Immature natural killer cell (primary cell): ENCODE measurements around the gene ACOT7. TPM values are rescaled to one million over a fixed set of nuclear protein-coding genes. Genes with fewer than 3 reads are reported as not detected.
"Not testable (repeated sequence)": the region's sequence is repeated elsewhere in the genome, so short reads cannot be mapped to it uniquely, and the experiment has no call there.

Experiments
- DNase-seq, 3 donors: peaks; one replicate each; pipeline ENCODE4 v3.0.0; 2022; ENCODE audit warnings: mixed read lengths in 1 of 3
- H3K27ac Mint-ChIP-seq, 6 donors: one replicate each; pipeline ENCODE4 v1.8.0; 2020; ENCODE audit warnings: mixed read lengths in 6 of 6, mild to moderate bottlenecking in 5 of 6, inconsistent platforms in 4 of 6, moderate library complexity in 3 of 6
- H3K27me3 Mint-ChIP-seq, 3 donors: one replicate each; pipeline ENCODE4 v1.8.0; 2020 to 2021; ENCODE audit warnings: low read depth in 3 of 3, mild to moderate bottlenecking in 3 of 3, mixed read lengths in 3 of 3, moderate library complexity in 3 of 3, inconsistent platforms in 1 of 3
- H3K36me3 Mint-ChIP-seq, 3 donors: one replicate each; pipeline ENCODE4 v1.8.0; 2020; ENCODE audit warnings: mixed read lengths in 3 of 3, inconsistent platforms in 2 of 3, mild to moderate bottlenecking in 2 of 3
- H3K4me1 Mint-ChIP-seq, 2 donors: one replicate each; pipeline ENCODE4 v1.8.0; 2020; ENCODE audit warnings: inconsistent platforms in 2 of 2, mild to moderate bottlenecking in 2 of 2, mixed read lengths in 2 of 2, moderate library complexity in 1 of 2
- H3K4me3 Mint-ChIP-seq, 5 donors: one replicate each; pipeline ENCODE4 v1.8.0; 2020; ENCODE audit warnings: mild to moderate bottlenecking in 5 of 5, mixed read lengths in 5 of 5, inconsistent platforms in 3 of 5, moderate library complexity in 3 of 5
- H3K9me3 Mint-ChIP-seq, 6 donors: one replicate each; pipeline ENCODE4 v1.8.0; 2020; ENCODE audit warnings: mild to moderate bottlenecking in 6 of 6, mixed read lengths in 6 of 6, inconsistent platforms in 4 of 6, moderate library complexity in 3 of 6
- polyA plus RNA-seq, 3 donors: library from polyadenylated mRNA; unstranded; fragments of 300-500 nt; fragmentation: Illumina TruSeq; gene quantifications; one replicate each; pipeline ENCODE4 v1.2.3, GENCODE V29; 2021

ACOT7 gene
- polyA plus RNA-seq, 3 donors from 2014 or later, result 26.7 to 31.2 (median 28.9) TPM

- Mint-ChIP-seq H3K4me3 (no peak overlapping the region), H3K9me3 (peaks cover 0 to 2% (median 0%) of the 10 kb centered on the region in 6 donors), H3K27ac (no peak overlapping the region), H3K4me1 (peaks cover 0 to 2% of the 10 kb centered on the region in 2 donors), H3K27me3 (peaks cover 0 to 3% (median 0%) of the 10 kb centered on the region in 3 donors), H3K36me3 (no peaks in the 10 kb centered on the region)
- no peak for DNase-seq
Measured at GRCh38 chr1:6378096-6378746, 15.3 kb downstream of the ACOT7 start.

DNA sequence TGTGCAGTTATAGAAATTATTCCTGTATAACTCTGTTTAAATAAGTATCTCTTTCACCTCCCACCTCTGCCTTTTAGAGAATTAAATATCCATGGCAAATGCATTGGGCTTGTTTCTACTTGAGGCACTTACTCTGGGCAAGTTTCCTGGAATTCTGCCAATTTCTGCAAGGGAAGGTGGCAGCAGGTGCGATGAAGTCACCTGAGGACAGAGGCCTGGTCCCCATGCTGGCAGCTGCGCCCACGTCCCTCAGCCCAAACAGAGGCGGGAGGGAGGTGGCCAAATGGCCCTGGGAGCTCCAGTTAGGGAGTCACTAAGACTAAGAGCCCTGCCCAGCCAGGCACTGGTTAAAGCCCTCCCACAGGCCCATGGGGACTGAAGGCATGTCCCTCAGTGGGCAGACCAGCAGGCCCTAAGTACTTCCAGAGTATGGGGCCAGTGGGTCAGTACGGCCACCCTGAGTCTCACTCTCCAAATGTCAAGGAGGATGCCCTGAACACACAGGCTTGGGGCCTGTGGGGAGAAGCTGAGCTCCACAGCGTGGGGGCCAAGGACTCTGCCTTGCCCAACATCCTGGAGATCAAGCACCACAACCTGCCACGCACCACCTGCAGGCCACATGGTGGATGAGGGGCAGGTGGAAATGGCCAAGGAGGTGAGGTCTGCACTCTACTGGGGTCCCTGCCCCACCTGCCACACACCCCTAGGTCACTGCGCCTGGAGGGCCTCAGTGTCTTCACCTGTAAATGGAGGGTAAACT lies 19.4 kb downstream of the ACOT7 start:
- Mint-ChIP-seq H3K9me3 (no peaks in the 10 kb centered on the region), H3K4me3 (no peak overlapping the region), H3K27me3 (peaks cover 0 to 2% (median 0%) of the 10 kb centered on the region in 3 donors), H3K27ac (no peak overlapping the region), H3K36me3 (no peaks in the 10 kb centered on the region), H3K4me1 (peaks cover 0 to 4% of the 10 kb centered on the region in 2 donors)
- no peak for DNase-seq

GRCh38 chr1:6372236-6372635 lies 21.3 kb downstream of the ACOT7 start:
- not testable (repeated sequence) for H3K27me3 Mint-ChIP-seq, H3K9me3 Mint-ChIP-seq, H3K4me1 Mint-ChIP-seq, H3K4me3 Mint-ChIP-seq, H3K36me3 Mint-ChIP-seq, DNase-seq
- peak overlapping the region in 1 of 6 donors; percentile 40 for H3K27ac Mint-ChIP-seq

GRCh38 chr1:6370006-6370405 lies 23.6 kb downstream of the ACOT7 start:
- DNase-seq, result no peak
- Mint-ChIP-seq H3K4me1 (peaks cover 5 to 10% of the 10 kb centered on the region in 2 donors), H3K9me3 (no peaks in the 10 kb centered on the region), H3K36me3 (no peaks in the 10 kb centered on the region), H3K27me3 (peaks cover 0 to 6% (median 5%) of the 10 kb centered on the region in 3 donors), H3K4me3 (no peak overlapping the region), H3K27ac (no peak overlapping the region)

GRCh38 chr1:6367381-6368012 lies 26.1 kb downstream of the ACOT7 start:
- Mint-ChIP-seq H3K4me3 (no peak overlapping the region), H3K9me3 (no peaks in the 10 kb centered on the region), H3K4me1 (peaks cover 22 to 26% of the 10 kb centered on the region in 2 donors), H3K36me3 (no peaks in the 10 kb centered on the region), H3K27me3 (peaks cover 0 to 10% (median 6%) of the 10 kb centered on the region in 3 donors), H3K27ac (no peak overlapping the region)
- no peak for DNase-seq

DNA sequence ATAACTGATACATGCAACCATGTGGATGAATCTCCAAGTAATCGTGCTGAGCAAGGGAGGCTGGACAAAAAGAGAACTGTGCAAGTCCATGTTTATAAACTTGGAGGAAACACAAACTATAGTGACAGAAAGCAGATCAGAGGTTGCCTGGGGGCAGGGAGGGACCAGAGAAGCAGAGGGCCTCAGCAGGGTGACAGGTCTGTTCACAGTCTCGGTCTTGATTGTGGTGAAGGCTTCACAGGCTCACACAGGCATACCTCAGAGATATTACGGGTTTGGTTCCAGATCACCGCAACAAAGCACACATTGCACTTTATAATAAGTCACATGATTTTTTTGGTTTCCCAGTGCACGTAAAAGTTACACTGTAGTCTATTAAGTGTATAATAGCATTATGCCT lies 28.5 kb downstream of the ACOT7 start:
- H3K36me3 Mint-ChIP-seq, result no peaks in the 10 kb centered on the region
- peaks cover 35 to 37% of the 10 kb centered on the region in 2 donors for H3K4me1 Mint-ChIP-seq
- DNase-seq, result peak; percentile 68 to 76 (median 74)
- peaks cover 3 to 10% (median 6%) of the 10 kb centered on the region in 3 donors for H3K27me3 Mint-ChIP-seq
- peak overlapping the region in 4 of 5 donors; percentile 25 to 77 (median 46) for H3K4me3 Mint-ChIP-seq
- H3K9me3 Mint-ChIP-seq, result no peaks in the 10 kb centered on the region
- peak overlapping the region; percentile 63 to 91 (median 84) for H3K27ac Mint-ChIP-seq

DNA sequence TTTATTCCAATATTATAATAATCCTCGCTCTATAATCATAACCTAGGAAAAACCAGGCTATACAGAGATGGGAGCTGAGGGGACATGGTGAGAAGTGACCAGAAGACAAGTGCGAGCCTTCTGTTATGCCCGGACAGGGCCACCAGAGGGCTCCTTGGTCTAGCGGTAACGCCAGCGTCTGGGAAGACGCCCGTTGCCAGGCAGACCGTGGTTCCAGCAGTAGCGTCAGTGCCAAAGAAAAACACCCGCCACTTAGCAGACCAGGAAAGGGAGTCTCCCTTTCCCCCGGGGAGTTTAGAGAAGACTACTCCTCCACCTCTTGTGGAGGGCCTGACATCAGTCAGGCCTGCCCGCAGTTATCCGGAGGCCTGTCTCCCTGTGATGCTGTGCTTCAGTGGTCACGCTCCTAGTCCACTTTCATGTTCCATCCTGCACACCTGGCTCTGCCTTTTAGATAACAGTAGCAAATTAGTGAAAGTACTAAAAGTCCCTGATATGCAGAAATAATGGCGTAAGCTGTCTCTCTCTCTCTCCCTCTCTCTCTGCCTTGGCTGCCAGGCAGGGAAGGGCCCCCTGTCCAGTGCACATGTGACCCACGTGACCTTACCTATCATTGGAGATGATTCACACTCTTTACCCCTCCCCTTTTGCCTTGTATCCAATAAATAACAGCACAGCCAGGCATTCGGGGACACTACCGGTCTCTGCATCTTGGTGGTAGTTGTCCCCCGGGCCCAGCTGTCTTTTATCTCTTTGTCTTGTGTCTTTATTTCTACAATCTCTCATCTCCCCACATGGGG lies 30.3 kb downstream of the ACOT7 start:
- Mint-ChIP-seq H3K27ac (peak overlapping the region in 3 of 6 donors; percentile 49 to 72 (median 53)), H3K4me1 (peaks cover 50 to 54% of the 10 kb centered on the region in 2 donors), H3K4me3 (peak overlapping the region in 3 of 5 donors; percentile 24 to 48 (median 38)), H3K27me3 (peaks cover 3 to 16% (median 6%) of the 10 kb centered on the region in 3 donors)
- not testable (repeated sequence) for H3K36me3 Mint-ChIP-seq, H3K9me3 Mint-ChIP-seq
- peak; percentile 36 to 50 (median 44) for DNase-seq

GRCh38 chr1:6361124-6361775 lies 32.3 kb downstream of the ACOT7 start:
- Mint-ChIP-seq H3K9me3 (no peaks in the 10 kb centered on the region), H3K4me3 (no peak overlapping the region), H3K36me3 (no peaks in the 10 kb centered on the region), H3K27ac (peak overlapping the region in 5 of 6 donors; percentile 36 to 95 (median 61)), H3K4me1 (peaks cover 56 to 59% of the 10 kb centered on the region in 2 donors), H3K27me3 (peaks cover 3 to 13% (median 6%) of the 10 kb centered on the region in 3 donors)
- DNase-seq, result no peak

GRCh38 chr1:6360517-6361070 lies 33.0 kb downstream of the ACOT7 start:
- Mint-ChIP-seq H3K27ac (peak overlapping the region; percentile 45 to 95 (median 84)), H3K4me3 (peak overlapping the region in 1 of 5 donors; percentile 9), H3K27me3 (peaks cover 3 to 13% (median 4%) of the 10 kb centered on the region in 3 donors), H3K9me3 (no peaks in the 10 kb centered on the region), H3K4me1 (peaks cover 54 to 59% of the 10 kb centered on the region in 2 donors), H3K36me3 (no peaks in the 10 kb centered on the region)
- DNase-seq, result no peak

GRCh38 chr1:6360117-6360496 lies 33.5 kb downstream of the ACOT7 start:
- peak overlapping the region; percentile 94 to 96 (median 96) for H3K27ac Mint-ChIP-seq
- H3K9me3 Mint-ChIP-seq, result no peaks in the 10 kb centered on the region
- H3K4me1 Mint-ChIP-seq, result peaks cover 50 to 55% of the 10 kb centered on the region in 2 donors
- no peaks in the 10 kb centered on the region for H3K36me3 Mint-ChIP-seq
- peaks cover 1 to 12% (median 3%) of the 10 kb centered on the region in 3 donors for H3K27me3 Mint-ChIP-seq
- no peak for DNase-seq
- H3K4me3 Mint-ChIP-seq, result peak overlapping the region; percentile 60 to 83 (median 81)

DNA sequence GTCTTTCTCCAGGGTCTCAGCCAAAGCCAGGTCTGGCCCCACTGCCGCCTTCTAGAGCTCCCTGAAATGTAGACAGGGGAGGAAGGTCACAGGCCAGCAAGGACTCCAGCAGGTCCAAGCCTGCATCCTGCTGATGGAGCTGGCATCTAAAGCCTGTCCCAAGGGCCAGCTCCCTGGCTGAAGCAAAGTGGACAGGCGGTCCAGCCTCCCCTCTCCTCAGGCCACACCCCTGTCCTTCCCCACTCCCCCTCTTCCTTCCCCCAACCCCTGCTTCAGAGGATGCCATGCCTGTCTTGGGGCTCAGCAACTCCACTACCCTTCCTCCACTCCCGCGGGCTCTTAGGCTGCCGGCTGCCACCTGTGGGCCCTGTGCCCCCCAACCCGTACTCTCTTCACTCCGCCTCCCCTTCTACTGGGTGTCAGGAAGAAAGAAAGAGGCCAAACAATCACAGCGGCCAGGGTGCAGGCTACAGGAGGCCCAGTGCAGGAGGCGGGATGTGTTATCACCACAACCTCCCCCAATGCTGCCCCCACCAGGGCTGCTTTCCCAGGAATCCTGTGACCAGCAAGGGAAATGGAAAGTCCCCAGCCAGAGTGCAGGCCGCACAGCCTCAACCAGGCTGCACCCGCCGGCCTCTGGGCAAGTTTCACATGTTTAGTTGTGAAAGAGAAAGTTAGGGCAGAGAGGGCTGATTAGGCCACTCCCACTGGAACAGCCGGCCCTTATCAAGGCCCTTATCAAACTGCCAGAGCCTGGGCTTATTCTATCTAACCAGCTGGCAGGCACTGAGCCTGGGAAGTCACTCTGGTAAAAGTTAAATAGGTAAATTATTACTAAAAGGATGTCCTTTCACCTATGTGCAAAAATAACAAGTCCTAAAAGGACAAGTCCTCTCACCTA lies 34.1 kb downstream of the ACOT7 start:
- Mint-ChIP-seq H3K27me3 (peaks cover 0 to 10% (median 3%) of the 10 kb centered on the region in 3 donors), H3K9me3 (no peaks in the 10 kb centered on the region), H3K4me1 (peaks cover 46 to 50% of the 10 kb centered on the region in 2 donors), H3K27ac (peak overlapping the region; percentile 94 to 96 (median 96)), H3K4me3 (peak overlapping the region; percentile 60 to 83 (median 81)), H3K36me3 (no peaks in the 10 kb centered on the region)
- peak; percentile 72 to 77 (median 74) for DNase-seq

GRCh38 chr1:6358757-6359201 lies 34.8 kb downstream of the ACOT7 start:
- Mint-ChIP-seq H3K4me1 (peaks cover 41 to 47% of the 10 kb centered on the region in 2 donors), H3K27me3 (peaks cover 0 to 10% (median 3%) of the 10 kb centered on the region in 3 donors), H3K27ac (peak overlapping the region; percentile 94 to 96 (median 96)), H3K4me3 (peak overlapping the region; percentile 54 to 83 (median 81)), H3K36me3 (no peaks in the 10 kb centered on the region), H3K9me3 (no peaks in the 10 kb centered on the region)
- DNase-seq, result peak; percentile 61 to 64 (median 62)
